HK-2 (cell line): ENCODE results near the gene SGMS1.

Experiments
- DNase-seq: peaks from one replicate; pipeline ENCODE4 v3.0.0-alpha.2; 2018; ENCODE audit not compliant: unreplicated experiment

The SGMS1 gene

DNA sequence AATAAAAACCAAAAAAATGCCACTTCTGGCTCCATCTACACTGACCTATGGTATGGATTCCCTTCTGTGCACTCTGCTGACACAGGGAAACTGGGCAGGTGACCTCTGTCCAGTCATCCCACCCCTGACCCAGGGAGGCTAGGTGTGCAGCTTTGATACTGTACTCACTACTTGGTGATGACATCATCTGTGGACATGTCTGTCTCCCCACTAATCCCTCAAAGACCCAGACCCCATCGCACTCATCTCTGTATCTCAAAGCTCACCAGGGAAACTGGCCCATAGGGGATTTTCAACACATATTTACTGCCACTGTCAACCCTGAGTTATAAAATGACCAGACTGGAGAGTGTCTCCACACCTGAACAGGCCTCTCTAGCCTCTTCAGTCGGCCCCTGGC is 10.6 kb downstream of the SGMS1 start:
- DNase-seq: no peak

DNA sequence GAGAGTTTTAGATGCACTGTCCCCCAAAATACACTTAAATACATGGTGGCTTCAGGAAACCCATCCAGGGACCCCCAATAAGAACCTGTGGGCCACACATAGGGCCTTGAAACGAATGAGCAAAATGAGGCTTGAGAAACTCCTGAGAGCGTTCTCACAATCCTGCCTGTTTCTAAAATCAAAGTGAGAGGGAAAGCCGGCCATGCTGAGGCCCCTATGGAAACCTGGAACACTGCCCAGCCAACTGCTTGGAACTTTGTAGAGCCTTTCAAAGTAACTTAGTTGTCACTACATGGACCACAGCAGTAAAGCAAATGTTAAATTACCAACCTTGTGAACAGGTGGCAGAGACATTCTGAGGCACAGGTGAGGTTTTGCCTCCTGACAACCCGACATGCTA is 13.4 kb downstream of the SGMS1 start:
- no peak for DNase-seq

DNA sequence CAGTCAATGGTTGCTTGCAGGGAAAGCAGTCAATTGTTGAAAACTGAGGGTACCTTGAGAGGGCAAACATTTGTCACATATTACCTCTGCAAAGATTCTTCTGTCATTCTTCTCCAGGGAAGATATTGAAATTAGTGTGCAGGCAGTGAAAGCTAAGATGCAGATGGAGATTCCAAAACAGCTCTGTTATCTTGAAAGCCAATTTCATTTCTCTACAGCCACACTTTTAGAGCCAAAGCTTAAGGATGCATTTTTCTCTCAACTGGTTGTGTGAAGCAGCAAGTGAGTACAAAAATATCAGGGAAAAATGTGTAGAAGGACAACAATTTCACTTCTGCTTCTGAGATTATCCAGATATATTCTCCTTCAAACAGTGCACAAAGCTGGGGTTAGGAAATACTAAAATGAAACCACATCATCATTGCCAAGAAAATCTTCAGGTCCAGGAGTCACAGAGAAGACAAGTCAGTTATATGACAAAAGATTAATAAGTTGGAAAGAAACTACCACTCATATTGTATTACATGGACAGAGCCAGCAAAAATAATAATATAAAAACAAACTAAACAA is 16.3 kb downstream of the SGMS1 start:
- DNase-seq: no peak

DNA sequence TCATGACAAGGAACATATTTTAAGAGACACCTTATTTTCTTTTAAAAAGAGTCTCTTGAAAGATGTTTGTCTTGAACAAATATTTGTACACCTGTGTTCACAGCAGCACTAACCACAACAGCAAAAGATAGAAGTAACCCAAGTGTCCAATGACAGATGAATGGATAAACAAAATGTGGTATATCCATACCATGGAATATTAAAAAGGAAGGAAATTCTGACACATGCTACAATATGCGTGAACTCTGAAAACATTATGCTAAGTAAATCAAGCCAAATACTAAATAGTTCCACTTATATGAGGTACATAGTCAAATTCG is 17.8 kb downstream of the SGMS1 start:
- no peak for DNase-seq

DNA sequence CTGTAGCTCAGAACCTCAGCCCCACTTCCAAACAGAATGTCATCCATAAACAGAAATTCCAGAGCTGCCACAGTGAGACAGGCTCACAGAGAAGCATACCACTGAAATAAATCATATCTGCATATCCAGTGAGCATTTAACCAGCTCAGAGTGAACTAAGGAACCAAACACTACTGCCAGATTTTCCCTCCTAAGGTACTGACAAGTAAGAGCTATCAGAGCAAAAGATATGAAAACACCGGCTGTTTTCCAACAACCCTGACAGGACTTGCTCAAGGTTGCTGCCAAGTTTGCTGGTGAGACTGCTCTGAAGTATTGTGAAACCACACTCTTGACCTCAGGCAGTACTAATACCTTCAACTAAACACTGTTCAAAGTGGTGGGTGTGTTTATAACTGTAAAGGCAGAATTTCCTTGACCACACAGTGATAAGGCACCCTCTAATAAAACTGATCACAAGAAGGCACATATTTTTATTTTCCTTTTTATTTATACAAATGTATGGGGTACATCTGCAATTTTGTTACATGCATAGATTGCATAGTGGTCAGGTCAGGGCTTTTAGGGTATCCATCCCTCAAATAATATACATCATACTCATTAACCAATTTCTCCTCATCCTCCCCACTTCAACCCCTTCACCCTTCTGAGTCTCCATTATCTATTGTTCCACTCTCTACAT is 18.3 kb downstream of the SGMS1 start:
- DNase-seq: no peak

DNA sequence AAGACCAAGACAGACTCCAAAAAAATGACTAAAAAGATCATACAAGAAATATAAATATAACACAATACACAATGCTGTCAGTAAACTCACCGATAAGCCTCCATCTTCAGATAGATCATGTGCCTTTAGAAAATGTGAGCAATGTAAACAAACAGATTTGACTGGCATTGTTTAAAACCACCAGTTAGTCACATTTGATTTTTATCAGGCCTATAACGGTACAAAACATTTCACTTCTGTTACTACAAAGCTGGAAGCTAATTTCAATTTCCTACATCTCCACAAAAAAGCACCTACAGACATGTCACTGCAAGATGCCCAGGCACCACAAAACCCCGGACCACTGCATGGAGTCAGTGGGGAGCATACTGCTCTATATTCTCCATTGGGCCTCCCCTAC is 18.9 kb downstream of the SGMS1 start:
- DNase-seq: no peak

DNA sequence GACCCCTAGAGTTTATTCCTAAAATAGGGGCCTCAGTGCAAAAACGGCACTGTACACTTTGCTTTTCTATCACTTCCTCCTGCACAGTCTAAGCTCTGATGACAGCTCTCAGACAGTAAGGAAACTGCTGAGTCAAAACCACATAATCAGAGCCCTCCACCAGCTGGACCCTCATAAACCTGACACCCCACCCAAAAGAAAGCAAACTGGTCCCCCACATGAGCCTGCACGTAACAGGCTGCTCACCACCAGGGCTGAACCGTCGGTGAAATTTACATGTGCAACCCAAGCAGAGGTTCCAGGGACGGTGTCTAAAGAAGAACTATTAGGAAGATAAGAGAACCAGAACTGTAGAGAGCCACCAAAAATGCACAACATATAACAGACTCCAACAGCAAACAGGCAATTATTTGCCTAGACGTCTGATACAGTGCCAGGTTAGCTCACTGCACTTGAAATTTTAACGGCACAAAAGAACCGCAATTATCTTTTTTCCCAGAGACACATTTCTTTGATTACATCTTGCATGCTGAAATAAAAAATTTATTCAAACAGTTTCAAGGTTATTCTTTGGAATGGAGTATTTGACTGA is 19.6 kb downstream of the SGMS1 start:
- DNase-seq: no peak

DNA sequence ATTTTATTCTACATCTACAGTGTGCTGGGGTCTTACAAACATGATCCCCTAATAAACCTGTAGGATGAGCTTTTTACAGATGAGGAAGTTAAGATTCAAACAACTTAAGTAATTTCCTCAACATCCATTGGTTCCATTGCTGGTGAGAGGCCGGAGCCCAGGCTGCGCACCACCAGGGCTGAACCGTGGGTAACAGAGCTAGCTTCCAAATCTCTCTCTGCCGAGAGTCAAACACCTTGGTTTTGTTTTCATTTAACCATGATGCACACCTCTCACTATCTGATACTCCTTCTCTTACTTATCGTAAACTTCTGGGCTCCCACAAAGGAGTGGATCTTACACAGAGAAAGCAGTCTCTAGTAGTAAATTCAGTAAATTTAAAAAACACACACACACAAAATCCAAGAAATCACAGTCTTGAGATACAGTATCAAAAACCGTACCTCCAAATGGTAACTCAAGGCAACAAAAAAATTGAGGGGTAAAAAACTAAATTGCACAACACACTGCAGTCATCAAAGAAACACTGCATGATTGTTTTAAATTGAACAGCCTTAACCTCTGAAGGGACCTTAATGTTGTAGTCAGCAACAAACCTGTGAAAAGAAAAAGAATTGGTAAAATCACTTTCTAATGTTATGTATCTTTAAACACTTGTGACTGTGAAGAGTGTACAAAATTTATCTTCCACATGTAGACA is 20.5 kb downstream of the SGMS1 start:
- no peak for DNase-seq

DNA sequence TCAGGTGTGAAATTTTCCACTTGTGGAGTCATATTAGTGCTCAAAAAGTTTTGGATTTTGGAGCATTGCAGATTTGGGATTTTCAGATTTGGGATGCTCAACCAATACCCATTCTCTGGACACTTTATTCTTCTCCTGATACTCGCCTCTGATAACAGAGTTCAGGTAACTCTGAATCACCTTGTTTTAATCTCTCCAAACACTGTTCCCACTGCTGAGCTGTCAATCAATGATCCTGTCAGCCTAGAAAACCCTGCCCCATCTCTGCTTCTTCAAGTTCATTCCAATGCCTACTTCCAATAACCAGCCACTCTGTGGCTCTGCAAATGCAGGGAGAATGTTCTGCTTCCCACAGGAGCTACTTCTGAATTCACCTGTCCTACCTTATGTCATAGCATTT is 21.8 kb downstream of the SGMS1 start:
- DNase-seq: no peak

DNA sequence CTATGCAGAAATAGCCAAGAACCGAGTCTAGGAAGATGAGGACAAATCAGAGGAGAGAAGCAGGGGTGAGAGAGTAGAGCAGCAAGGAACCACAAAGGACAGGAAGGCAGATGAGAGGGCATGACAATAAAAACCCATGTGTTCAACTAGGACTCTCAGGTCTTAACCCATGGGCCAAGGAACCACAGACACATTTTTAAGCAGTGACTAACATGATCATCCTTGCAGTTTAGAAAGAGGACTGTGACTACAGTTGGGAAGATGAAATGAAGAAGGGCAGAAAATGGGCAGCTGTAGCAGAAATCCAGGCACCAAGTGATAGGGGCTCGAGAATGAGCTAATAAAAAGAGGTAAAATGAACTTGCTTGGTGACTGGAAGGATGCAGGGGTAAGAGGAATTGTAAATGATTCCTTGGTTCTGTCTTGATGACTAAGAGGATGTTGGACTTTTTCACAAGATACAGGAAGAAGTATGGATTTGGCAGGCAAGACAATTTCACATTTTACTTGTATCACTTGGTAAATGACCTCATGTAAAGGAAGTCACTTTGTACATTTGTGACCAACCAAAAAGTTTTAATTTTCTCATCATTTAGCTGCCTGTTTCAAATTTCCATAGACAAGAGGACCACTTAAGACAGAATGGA is 22.8 kb downstream of the SGMS1 start:
- DNase-seq: no peak

DNA sequence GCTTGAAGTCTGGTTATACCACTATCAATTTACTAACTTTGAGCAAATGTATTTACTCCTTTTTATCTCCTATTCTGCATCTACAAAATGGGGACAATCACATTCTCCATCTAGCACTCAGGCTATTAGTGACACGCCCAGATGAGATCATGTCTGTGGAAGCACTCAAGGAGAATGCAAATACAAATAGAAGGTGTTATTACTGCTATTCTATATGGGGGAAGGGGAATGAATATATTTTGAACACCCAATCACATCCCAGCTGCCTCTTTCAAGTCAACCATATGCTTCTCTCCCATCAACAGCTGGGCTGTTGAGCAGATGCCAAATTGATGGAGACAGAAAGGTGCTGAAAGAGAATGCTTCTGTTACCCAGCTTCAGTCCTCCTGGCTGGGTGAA is 23.5 kb downstream of the SGMS1 start:
- DNase-seq: no peak

DNA sequence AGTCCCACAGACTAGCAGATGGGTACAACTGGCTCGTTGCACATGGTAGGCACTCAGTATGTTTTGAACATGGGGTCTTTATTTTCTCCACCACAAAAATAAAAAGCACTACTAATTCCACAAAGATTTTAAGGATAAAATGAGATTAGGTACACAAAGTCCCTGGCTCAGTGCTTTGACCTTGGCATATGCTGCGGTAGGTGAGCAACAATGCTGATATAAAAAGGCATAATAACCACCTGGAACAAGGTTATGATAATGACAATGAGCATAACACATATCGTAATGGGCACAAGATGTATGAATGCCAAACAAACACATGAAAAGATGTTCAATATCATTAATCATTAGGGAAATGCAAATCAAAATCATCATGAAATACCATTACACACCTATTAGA is 26.9 kb downstream of the SGMS1 start:
- DNase-seq: no peak

DNA sequence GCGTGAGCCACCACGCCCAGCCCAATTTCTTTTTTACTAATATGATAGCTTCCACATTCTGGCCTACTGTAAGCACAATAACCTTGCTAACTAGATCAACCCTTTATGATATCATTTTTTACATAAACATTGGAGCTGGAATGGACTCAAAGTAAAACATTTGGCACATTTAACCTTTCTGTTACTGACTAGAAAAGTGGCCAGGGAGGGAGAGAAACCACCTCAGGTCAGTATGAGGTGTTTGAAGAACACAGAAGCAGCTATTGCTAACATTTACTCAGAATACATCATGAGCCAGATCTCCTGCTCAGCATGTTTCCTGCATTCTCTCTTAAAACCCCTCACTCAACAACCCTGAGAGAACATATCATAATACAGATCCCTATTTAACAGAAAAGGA is 27.3 kb downstream of the SGMS1 start:
- DNase-seq: no peak

DNA sequence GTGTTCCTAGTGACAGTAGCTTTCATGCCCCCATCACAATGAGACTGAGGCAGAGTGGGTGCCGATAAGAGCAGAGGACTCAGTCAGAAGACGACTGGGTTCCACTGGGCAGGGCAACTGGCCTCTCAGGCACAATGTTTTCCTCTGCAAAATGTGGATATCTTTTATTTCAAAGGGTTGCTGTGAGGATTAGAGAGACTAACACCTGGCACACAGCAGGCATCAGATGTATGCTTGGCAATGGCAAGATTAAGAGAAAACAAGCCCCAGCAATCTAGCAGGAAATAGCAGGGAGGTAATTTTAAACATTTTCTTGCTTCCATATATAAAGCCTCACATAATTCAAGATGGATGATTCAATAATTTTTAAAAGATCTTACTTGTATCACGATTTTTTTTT is 28.0 kb downstream of the SGMS1 start:
- DNase-seq: no peak

DNA sequence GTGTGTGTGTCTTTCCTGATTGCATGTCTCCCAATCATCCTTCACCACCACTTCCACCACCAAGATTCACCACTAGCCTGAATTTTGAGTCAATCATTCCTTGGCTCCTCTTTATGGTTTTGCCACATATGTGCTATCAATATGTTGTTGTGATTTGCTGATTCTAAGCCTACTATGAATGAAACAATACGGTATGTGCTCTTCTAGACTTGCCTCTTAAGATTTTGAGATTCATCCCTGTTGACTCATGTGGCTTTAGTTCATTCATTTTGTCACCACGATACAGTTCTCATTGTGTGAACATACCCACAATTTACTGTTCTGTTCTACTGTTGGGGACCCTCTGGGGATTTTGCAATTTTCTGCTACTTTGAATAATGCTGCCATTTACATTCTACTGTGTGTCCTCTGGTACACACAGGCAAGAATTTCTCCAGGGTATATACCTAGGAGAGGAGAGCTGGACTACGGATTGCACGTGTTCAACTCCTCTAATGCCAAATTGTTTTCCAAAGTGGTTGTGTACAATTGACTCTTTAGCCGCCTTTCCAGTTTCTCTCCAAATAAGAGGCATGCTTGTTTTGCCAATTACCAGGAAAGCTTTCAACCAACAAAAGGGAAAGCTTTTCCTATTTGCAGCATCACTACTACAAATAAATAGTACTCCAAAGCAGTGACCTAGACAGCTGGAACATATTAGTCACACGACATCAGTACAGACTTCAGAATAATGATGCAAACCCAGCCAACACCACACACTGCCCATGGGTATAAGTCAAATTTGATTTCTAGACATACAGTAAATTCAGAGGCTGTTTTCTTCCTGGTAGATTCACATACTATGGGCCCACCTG is 30.0 kb downstream of the SGMS1 start:
- DNase-seq: no peak

DNA sequence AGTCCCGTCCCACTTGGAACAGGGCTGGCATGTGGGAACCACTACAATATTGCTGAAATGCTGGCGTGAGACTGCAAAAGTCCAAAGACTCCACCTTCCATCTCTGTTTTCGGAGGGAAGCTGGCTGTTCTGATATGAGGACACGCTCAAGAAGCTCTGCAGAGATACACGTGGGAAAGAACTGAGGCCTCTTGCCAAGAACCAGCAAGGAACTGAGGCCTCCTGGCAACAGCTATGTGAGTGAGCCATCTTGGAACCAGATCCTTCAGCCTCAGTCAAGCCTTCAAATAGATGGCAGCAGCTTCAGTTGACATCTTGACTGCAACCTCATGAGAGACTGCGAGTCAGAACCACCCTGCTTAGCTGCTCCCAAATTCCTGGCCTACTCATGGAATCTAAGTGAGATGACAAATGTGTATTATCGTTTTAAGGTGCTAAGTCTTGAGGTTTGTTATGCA is 30.8 kb downstream of the SGMS1 start:
- DNase-seq: no peak

DNA sequence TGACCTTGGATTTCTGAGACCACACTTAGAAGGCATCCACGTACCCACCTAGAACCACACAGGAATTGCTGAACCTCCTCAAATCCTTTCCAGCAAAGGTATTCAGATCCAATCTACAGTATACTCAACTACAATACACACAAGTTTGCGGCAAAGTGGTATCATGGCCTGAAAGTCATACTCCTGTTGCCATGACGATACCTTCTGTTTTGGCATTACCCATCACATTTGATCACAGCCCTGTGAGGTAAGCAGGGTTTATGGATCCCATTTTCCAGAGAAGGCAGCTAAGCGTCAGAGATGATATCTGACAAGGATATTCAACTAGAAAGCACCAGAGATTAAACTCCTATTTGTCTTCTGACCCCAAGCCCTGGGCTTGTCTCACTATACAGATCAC is 32.8 kb downstream of the SGMS1 start:
- DNase-seq: no peak

DNA sequence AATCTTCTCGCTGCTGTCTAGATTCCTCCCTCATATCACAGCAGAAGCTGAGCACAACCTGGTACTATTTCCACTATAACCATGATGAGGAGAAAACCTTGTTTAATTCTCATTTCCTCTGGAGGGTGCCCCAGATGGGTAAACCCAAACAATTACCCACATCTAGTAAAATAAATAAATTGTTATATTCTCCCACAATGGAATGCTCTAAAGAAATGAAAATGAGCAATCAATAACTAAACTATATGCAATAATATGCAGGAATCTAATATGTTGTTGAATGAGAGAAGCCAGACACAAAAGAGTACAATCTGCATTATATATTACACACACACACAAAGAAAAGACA is 37.0 kb downstream of the SGMS1 start:
- DNase-seq: no peak

DNA sequence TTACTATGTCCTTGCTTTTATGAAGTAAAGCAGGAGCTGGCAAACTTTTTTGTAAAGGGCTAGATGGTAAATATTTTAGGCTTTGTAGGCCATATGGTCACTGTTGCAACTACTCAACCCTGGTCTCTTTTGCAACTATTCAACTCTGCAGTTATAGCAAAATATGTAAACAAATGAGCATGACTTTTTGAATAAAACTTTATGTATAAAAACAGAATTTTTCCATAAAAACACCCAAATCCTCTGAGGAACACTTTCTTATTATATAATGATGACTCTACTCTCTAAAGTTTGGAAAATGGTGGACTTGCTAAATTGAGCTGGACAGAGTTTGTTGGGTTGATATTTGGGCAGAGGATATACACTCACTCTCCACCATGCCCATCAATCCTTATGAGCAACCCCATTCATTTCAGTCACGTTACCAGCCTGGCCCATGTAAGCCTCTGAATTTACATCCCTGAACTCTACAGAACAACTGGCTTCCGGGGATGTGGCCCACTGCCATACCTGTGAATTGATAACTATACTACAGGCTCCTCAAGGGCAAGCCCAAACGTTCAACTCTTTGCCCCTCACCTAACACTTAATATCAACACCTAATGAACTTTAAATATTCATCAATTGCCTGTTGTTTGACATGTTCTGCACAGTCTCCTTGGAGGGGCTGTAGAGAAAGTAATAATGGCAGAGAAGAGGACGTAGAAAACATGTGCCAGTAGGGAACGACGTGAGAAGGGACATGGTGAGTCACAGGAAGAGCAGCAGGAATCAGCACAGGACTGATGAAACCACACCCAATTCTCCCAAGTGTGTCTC is 37.6 kb downstream of the SGMS1 start:
- no peak for DNase-seq

DNA sequence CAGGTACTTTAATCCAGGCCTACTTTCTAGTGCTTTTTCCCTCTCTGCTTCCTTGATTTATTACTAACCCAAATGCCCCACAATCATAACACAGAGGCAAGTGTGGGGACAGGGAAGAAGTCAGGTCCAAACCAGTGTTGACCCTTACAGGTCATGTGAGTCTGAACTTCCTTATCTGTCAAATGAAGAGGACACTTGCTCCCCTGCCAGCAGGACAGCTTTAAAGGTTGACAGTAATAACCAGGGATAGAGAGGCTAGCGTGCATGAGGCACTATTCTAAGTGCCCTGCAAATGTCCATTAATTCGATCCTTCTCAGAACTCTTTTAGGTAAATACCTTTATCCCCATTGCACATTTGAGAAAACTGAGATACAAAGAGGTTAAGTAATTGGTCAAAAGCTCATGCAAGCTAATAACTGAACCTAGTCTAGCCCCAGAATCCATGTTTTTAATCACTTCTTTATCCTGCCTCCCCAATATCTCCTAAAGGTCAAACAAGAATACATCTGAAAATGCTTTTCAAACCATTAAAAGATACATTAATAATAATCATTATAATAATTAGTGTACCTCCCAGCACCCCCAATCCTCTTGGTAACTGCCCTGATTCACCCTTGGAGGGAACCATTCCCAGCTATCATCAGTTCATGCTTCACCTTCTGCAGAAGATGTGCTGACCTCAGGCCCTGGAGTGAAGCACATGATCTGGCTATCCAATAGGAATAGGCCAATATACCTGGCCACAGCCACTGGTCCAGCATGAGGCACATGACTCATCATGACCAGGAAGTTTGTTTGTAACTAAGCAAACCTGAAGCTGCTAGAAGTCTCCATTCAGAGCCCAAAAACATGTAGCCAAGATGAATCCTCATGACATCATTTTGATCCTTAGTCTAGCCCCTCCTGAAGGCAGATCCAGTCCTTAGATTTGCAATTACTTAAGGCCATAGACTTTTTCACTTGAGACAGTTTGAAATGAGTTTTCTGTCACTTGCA is 40.7 kb downstream of the SGMS1 start:
- DNase-seq: no peak
